Kidney capillary endothelial cell (primary cell): ENCODE data around the gene TRIM47.
"Not testable (repeated sequence)": the region's sequence is repeated elsewhere in the genome, so short reads cannot be mapped to it uniquely, and the experiment has no call there.

Experiments used
- DNase-seq: peaks from one replicate; pipeline ENCODE4 v3.0.0-alpha.2; 2018; ENCODE audit warnings: low spot score

TRIM47 gene

GRCh38 chr17:75892556-75893224 is 14.3 kb upstream of the TRIM47 start:
- no peak for DNase-seq

GRCh38 chr17:75891605-75892555 is 13.5 kb upstream of the TRIM47 start:
- no peak for DNase-seq

GRCh38 chr17:75891022-75891604 is 12.7 kb upstream of the TRIM47 start:
- no peak for DNase-seq

GRCh38 chr17:75889454-75889853 is 11.1 kb upstream of the TRIM47 start:
- DNase-seq, result peak; percentile 69

GRCh38 chr17:75888484-75888883 is 10.1 kb upstream of the TRIM47 start:
- no peak for DNase-seq

- DNase-seq, result not testable (repeated sequence)
Observed at GRCh38 chr17:75885860-75886259, 7.5 kb upstream of the TRIM47 start.

GRCh38 chr17:75885431-75885830 is 7.0 kb upstream of the TRIM47 start:
- no peak for DNase-seq

GRCh38 chr17:75881678-75882454 is 3.5 kb upstream of the TRIM47 start:
- DNase-seq, result no peak

- no peak for DNase-seq
Observed at GRCh38 chr17:75880266-75880665, 1.9 kb upstream of the TRIM47 start.

GRCh38 chr17:75877752-75878173 is 618 bp downstream of the TRIM47 start:
- DNase-seq, result no peak

- peak; percentile 93 for DNase-seq
Observed at GRCh38 chr17:75876938-75877751, 1.2 kb downstream of the TRIM47 start.

GRCh38 chr17:75876190-75876937 is 2.0 kb downstream of the TRIM47 start:
- DNase-seq, result no peak

- no peak for DNase-seq
Observed at GRCh38 chr17:75875940-75876189, 2.5 kb downstream of the TRIM47 start.

- DNase-seq, result no peak
Observed at GRCh38 chr17:75875182-75875939, 3.0 kb downstream of the TRIM47 start.

- no peak for DNase-seq
Observed at GRCh38 chr17:75874323-75875181, 3.8 kb downstream of the TRIM47 start.

- no peak for DNase-seq
Observed at GRCh38 chr17:75873587-75874322, 4.6 kb downstream of the TRIM47 start.

- DNase-seq, result peak; percentile 96
Observed at GRCh38 chr17:75872434-75873351, 5.7 kb downstream of the TRIM47 start.
